Peyer's patch (tissue), 4 donors: ENCODE results near the gene HOXA11. TPM values are rescaled to one million over a fixed set of nuclear protein-coding genes. Genes with fewer than 3 reads are reported as not detected.

Source experiments
- DNase-seq, 3 donors: peaks; one replicate each; pipeline ENCODE4 v3.0.0-alpha.2; 2017 to 2019
- H3K27ac ChIP-seq, 4 donors: fragments of 200-600 bp; sonication (generic); one replicate each; pipeline ENCODE4 v1.5.1; 2016 to 2019
- H3K27me3 ChIP-seq, 2 donors: fragments of 200-600 bp; sonication (generic); one replicate each; pipeline ENCODE4 v1.5.1; 2019
- H3K36me3 ChIP-seq, 3 donors: fragments of 200-600 bp; sonication (generic); one replicate each; pipeline ENCODE4 v1.5.1; 2016 to 2019
- H3K4me1 ChIP-seq, 4 donors: fragments of 200-600 bp; sonication (generic); one replicate each; pipeline ENCODE4 v1.5.1; 2016 to 2019
- H3K4me3 ChIP-seq, 4 donors: fragments of 200-600 bp; sonication (generic); 1 replicate in 3 of 4; 2 replicates in 1 of 4; pipeline ENCODE4 v1.5.1; 2016 to 2019; ENCODE audit warnings: mild to moderate bottlenecking in 1 of 4
- H3K9me3 ChIP-seq, 4 donors: fragments of 200-600 bp; sonication (generic); one replicate each; pipeline ENCODE4 v1.5.1; 2016 to 2019; ENCODE audit warnings: mild to moderate bottlenecking in 1 of 4
- CTCF ChIP-seq, 6 experiments: fragments of 450-650 bp in 4 of 6; fragments of 200-600 bp in 2 of 6; sonication (generic) in 1 of 6; IDR thresholded peaks; one replicate each; pipeline ENCODE4 v1.5.1; 2017 to 2019; ENCODE audit warnings: antibody characterized with exemption in 6 of 6, mild to moderate bottlenecking in 3 of 6, moderate library complexity in 1 of 6
- POLR2A ChIP-seq, 2 donors: fragments of 450-650 bp; IDR thresholded peaks; one replicate each; pipeline ENCODE4 v1.5.1; 2017; ENCODE audit warnings: antibody characterized with exemption in 2 of 2, mild to moderate bottlenecking in 2 of 2, moderate library complexity in 2 of 2
- total RNA-seq, 4 donors: library from RNA; depleted of rRNA; stranded (reverse); fragments of >200 nt; gene quantifications; one replicate each; pipeline ENCODE4 v1.1.0, GENCODE V29; 2016

Gene HOXA11
- total RNA-seq, 4 donors from 2014 or later = not detected

DNA sequence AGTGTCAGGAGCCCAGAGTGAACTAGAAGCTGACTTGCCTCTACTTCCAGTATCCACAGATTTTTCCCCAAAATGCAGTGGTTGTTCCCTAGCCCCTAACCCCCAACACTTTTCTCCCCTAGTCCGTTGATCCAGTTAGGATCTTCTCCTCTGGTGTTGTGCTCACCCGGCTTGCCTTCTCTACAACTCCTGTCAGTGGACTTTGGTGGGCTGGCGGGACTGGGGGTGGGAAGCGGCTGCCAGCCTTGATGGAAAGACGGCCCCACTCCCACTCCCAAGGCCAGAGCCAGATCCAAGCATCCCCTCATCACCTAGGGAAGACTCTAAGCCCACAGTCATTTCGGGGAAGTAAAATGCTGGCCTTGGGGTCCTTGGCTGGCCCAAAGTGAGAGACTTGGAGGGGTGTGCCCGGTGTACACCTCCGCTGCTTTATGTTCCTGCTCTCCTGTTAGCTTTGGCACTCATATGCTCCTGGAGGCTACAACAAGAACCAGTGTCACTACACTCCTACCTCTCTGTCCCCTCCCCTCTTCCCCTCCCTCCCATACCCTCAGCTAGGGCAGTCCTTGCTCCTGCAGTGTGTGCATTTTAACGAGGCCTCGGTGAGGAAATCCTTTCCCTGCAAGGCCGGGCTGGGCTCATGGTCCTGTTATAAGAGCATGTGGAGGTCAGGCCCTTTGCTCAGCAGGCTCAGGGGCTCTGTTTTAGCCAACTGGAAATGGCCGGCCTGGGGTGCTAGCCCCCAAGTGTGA lies 10.0 kb downstream of the HOXA11 start:
- Histone ChIP-seq H3K36me3 (no peaks in the 10 kb centered on the region), H3K4me1 (peaks cover 0 to 22% (median 11%) of the 10 kb centered on the region in 4 donors), H3K27ac (peak overlapping the region in 3 of 4 donors; percentile 85 to 88 (median 87)), H3K4me3 (peak overlapping the region in 2 of 4 donors; percentile 81 to 84), H3K27me3 (peaks cover 0 to 13% of the 10 kb centered on the region in 2 donors), H3K9me3 (no peaks in the 10 kb centered on the region)
- TF ChIP-seq POLR2A (IDR thresholded peaks at IDR 0.05) (peak; percentile 49 to 71), CTCF (IDR thresholded peaks at IDR 0.05) (no peak)
- DNase-seq = peak in 1 of 3 donors; percentile 71

DNA sequence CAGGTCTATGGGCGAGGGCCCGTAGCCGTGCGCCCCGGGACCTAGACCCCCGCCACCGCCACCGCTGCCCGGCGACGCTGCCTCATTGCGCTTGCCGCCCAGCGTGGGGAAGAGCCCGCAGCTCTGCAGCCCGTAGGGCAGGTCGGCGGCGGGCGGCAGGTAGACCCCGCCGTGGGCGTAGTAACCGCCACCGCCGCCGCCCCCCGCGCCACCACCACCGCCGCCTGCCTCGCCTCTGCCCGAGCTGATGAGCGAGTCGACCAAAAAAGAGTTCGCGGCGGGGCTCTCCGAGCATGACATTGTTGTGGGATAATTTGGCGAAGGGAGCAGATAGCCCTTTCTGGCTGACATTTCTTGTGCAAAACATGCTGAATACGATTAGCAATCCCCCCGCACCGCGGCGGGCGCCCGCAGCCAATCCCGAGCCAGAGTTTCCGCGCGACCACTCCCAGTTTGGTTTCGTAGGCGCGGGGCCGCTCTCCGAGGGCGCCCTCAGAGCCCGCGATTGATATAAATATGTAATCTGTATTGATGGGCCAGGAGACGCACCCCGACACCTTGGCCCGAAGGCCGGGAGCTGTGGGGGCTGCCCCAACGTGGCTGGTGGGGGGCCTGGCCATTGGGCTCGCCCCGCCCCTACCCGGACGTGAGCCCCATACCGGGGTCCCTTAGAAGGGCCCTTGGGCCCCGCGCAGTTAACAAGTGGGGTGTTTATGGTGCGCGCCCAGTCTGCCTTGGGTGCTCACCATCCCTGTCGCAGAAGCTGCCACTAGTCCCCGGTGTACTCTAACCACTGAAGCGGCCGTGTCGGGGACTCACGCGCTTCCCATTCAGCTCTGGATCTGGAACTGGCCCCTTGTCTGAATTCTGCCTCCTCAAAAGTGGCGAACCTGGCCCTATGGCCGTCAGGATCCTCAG lies 10.8 kb downstream of the HOXA11 start, which contains the start of gene HOXA10:
HOXA10 (minus strand) TSS at position 365 of the 918 bp plus-strand sequence; CDS start at position 351, 14 bp downstream.
- peaks cover 0 to 13% of the 10 kb centered on the region in 2 donors for H3K27me3 ChIP-seq
- H3K4me3 ChIP-seq = peak within 1 kb of the TSS; percentile 37 to 84 (median 69)
- peak in 2 of 3 donors; percentile 67 to 75 for DNase-seq
- no peaks in the 10 kb centered on the region for H3K36me3 ChIP-seq
- H3K4me1 ChIP-seq = peaks cover 0 to 22% (median 11%) of the 10 kb centered on the region in 4 donors
- H3K27ac ChIP-seq = peak within 1 kb of the TSS; percentile 70 to 88 (median 86)
- TF ChIP-seq CTCF (IDR thresholded peaks at IDR 0.05) (no peak), POLR2A (IDR thresholded peaks at IDR 0.05) (peak; percentile 51 to 68)
- H3K9me3 ChIP-seq = no peaks in the 10 kb centered on the region

GRCh38 chr7:27173511-27173955 lies 11.5 kb downstream of the HOXA11 start:
- Histone ChIP-seq H3K27ac (peak overlapping the region; percentile 70 to 88 (median 86)), H3K4me1 (peaks cover 0 to 22% (median 11%) of the 10 kb centered on the region in 4 donors), H3K9me3 (no peaks in the 10 kb centered on the region), H3K4me3 (peak overlapping the region; percentile 37 to 84 (median 69)), H3K27me3 (peaks cover 0 to 13% of the 10 kb centered on the region in 2 donors), H3K36me3 (no peaks in the 10 kb centered on the region)
- peak in 2 of 3 donors; percentile 66 to 79 for DNase-seq
- TF ChIP-seq POLR2A (IDR thresholded peaks at IDR 0.05) (no peak), CTCF (IDR thresholded peaks at IDR 0.05) (no peak)

GRCh38 chr7:27172823-27173510 lies 12.1 kb downstream of the HOXA11 start:
- peak overlapping the region; percentile 70 to 88 (median 86) for H3K27ac ChIP-seq

More at GRCh38 chr7:27172823-27173510, 12.1 kb downstream of the HOXA11 start:
- Histone ChIP-seq H3K27me3 (peaks cover 0 to 16% of the 10 kb centered on the region in 2 donors), H3K36me3 (no peaks in the 10 kb centered on the region), H3K4me1 (peaks cover 0 to 22% (median 11%) of the 10 kb centered on the region in 4 donors), H3K4me3 (peak overlapping the region; percentile 37 to 84 (median 69)), H3K9me3 (no peaks in the 10 kb centered on the region)
- DNase-seq = peak in 2 of 3 donors; percentile 75 to 82
- TF ChIP-seq POLR2A (IDR thresholded peaks at IDR 0.05) (no peak), CTCF (IDR thresholded peaks at IDR 0.05) (no peak)
